GM19452 (cell line): ENCODE results near the gene TMEM109.

Experiments
- ATAC-seq: cut with Tn5 transposase; IDR thresholded peaks from one replicate; pipeline ENCODE4 v1.9.1; 2021; ENCODE audit not compliant: unreplicated experiment

TMEM109 gene

DNA sequence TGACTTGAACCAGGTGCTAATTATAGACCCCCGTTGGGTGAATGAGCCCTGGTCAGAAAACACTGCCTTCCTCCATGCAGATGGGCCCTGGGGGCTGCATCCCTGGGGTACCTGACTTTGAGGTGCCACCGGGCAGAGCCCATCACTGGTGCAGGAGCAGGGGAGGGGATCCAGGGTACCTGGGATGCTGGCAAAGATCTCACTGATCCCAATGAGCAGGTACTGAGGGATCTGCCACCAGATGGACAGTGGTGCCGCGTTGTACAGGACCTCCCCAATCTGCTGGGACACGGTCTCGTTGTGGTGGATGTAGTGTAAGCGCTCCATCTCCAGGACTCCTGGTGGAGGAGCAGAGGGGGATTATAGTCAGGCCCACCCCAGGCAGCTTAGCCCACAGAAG, 25.3 kb downstream of the TMEM109 start:
- no peak for ATAC-seq

DNA sequence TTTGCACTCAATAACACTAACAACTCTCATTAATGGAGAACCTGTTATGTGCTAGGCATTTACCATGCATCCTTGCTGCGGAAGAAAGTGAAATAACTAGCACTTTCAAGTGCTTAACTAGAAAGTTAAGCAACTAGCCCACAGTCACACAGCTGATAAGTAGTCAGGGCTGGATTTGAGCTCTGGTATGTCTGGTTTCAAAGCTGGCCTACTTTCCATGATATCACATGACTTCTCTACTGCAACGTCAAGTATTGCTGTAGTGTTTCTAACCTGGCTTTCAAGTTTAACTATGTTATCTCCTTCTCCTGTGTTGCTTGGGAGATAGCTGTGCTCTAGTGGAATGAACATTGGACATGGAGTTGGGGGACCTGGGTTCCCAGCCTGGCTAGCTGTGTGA, 25.9 kb downstream of the TMEM109 start:
- no peak for ATAC-seq

DNA sequence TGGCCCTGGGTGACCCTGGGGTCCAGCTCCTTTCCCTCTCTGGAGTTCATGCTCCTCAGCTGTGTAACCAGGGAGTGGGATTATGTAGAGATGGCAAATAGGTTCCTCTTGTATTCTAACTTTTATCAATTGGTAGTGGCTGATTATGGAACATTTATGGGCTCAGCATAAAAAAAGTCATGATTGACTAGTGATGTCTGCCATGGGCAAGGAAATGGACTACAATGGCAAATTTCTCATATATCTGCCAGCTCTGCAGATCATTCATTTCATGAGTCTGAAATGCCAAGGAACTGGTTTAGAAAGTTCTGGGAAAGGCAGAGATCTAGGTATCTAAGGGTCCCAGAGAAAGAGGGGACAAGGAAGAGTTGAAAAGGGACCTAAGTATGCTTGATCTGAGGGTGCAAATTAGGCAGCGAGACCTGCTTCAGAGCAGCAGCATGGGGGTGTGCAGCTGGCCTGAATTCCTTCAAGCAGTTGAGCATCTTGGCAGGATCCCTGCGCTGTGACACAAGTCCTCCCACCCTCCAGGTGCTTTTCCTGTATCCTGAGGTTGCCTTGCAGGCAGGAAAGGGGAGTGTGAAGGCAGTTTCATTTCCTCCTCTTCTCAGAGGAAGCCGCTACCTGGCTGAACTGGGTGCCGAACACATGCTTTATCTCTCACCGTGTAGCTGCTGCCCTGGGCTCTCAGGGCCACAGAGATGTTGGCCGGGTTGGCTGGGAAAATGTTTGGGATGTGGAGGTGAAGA, 27.6 kb downstream of the TMEM109 start:
- ATAC-seq = no peak

DNA sequence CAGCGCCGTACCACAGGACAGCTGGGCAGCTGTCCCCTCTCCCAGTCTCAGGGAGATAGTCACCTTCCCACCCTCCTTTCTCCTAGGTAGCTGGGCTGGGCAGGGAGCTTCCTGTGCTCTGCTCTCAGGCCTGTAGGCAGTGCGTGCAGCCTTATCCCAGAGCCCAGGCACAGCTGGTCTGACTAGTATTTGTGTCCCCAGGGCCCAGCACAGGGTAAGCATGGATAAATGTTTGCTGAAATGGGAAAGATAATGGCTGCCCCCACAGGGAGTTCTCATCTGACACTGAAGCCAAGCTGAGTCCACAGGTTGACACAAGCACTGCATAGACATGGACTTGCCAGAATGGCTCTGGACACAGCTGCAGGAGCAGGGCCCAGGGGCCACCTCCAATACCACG, 28.3 kb downstream of the TMEM109 start:
- ATAC-seq = no peak

DNA sequence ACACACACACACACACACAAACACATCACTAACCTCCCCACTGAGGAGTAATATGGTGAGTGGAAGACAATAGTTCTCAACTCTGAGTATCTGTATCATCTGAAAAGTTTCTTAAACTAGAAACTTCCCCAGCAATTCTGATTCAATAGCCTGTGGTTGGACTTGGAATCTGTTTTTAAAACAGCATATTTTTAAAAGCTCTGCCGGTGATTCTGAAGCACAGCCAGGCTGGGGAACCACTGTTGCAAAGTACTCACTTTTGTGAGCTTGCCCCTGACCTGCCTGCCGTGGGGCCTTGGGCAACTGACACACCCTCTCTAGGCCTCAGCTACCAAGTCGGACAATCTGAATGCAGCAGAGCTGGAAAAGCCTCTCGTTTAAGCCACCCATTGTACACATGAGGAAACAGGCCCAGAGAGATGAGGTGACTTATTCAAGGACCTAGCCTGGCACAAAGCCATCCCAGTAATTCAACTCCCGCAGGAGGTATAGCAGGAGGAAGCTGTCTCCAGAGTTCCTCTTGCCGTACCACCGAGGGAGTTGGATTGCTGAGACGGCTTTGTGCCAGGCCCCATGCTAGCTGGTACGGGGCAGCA, 29.1 kb downstream of the TMEM109 start:
- ATAC-seq = no peak

DNA sequence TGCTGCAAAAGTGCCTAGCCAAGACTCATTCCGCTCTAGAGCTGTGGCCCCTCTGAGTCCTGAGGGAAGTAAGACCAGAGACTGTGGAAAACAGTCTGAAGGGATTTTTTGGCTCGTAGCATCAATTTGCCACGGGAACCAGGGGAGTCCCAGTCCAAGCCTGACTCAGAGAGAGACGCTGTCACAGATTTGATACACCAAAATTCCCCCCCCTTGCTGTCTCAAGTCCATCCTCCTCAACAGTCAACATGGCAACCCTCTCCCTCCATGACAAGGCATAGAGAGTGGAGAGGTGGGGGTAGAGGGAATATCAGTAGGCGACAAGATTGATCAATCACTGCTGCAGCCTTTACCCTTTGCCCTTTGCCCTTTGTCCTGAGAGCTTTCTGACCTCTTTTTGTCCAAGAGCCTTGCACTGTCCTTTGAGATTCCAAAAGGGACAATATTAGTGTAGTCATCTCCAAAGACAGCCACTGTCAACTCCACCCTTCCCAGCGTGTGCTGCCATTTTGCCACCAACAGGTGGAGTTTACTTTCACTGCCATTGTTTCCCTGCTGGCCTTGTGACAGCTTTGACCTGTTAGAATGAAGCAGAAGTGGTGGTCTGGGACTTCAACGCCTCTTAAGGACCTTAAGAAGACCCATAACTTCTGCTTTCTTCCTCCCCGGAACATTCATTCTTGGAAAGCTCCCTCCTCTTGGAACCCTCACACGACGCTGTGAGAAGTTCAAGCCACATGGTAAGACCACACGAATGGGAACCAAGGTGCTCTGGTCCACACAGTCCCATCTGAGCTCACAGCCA, 30.7 kb downstream of the TMEM109 start:
- no peak for ATAC-seq

DNA sequence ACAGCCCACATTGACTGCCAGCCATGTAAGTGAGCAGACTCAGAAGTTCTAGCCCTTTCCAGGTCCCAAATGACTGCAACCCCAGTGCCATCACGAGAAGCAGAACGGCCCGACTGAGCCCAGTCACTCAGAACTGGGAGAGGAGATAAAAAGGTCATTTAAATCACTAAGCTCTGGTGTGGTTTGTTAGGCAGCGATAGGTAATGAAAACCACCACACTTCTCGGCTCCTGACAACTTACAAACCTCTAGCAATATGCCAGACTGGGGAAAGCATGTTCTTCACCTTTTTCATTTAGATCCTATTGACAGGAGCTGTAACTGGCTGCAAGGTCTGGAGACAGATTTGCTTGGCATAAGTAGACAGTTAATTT, 31.3 kb downstream of the TMEM109 start:
- ATAC-seq = no peak

DNA sequence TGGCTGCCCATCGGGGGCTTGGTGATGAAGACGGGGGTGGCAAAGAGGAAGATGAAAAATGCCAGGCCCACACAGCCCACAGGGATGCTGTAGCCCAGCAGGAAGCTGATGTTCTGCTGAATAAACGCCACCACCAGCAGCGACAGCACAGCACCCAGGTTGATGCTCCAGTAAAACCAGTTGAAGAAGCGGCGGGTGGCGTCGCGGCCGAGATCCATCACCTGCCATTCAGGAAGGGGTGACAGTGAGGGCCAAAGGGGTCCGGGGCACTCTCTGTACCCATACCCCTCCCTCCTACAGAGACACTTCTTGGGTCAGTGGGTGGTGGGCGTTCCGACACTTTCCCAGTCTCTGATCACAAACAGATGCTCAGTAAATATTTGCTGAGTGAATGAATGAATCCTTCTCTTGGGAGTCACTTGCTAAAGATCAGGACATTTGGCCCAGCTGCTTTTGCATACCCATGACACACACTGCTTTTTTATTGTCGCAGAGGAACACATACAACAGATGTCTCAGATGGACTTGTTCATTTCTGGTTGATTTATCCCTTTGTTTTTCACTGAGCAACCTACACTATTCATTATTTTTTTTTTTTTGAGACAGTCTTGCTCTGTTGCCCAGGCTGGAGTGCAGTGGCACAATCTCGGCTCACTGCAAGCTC, 32.8 kb downstream of the TMEM109 start:
- ATAC-seq = no peak

DNA sequence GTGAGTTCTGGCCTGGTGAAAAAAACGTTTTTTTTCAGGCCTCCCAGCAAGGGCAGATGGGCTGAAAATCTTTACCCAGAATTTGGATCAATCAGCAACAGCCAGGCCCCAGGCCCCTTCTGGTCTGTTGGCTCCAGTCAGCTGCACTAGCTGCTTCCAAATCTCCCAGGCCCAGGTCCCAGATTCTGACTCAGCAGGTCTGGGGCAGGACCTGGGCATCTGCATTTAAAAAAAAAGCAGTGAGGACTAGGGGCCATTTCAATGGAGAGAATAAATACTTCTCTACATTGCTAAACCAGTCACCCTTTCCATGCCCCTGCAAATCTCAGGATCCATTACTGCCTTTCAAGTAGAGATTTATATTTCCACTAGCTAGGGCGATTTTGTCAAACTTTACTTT, 33.7 kb downstream of the TMEM109 start:
- ATAC-seq = no peak

DNA sequence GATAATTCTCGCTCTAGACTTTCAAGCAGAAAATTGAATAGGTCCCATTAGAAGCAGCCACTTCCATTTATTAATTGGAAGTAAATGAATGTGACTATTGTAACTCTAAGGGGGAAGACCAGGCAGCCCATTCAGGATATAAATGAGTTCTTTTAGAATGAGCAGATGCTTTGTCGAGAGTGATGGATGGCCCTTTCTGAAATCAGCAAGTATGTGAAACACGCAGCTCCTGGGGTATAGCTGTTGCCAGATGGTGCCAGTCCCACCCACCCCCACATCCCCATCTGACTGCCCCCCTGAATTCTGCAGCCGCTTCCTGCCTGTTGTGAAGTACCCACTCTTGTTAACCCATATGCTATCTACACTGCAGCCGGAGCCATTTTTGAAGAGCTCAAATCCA, 34.3 kb downstream of the TMEM109 start:
- no peak for ATAC-seq

DNA sequence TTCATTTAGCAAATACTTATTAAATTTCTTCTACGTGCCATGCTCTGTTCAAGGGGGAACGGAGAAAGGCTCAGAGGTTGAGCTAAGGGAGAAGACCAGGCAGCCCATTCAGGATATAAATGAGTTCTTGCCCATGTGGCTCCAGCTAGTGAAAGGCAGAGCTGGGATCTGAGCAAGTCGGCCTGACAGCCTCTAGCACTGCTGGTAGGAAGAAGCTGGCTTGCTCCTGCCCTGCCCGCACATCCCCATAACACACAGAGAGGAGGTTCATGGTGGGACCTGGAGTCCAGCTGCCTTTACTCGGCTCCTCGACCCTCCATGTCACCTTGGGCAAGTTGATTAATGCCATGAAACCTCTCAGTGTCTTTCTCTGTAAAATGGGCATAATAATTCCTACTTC, 36.1 kb downstream of the TMEM109 start:
- ATAC-seq = no peak

DNA sequence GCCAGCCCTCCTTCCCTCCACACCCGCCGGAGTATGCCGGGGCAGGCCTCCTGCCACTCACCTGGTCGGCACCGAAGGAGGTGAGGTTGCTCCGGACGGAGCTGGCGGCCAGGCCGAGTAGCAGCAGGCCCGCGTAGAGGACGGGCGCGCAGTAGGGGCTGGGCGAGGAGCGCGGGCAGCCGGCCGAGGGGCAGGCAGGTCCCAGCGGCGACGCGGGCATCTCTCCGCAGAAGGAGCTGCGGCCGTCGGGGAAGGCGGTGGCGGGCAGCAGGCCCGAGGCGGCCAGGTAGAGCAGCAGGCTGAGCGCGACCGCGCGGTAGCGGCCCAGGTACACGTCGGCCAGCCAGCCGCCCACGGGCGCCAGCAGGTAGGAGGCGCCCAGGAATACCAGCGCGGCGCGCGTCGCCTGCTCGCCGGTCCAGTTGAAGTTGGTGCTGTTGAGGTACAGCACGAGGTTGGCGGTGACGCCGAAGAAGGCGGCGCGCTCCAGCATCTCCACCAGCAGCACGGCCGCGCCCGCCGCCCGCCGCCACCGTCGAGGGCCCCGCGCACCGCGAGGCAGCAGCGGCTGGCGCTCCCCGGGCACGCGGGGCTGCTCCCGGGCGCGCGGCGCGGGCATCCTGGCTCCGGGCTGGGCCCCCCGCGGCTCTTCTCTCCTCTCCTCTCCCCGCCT, 37.1 kb downstream of the TMEM109 start:
- no peak for ATAC-seq

DNA sequence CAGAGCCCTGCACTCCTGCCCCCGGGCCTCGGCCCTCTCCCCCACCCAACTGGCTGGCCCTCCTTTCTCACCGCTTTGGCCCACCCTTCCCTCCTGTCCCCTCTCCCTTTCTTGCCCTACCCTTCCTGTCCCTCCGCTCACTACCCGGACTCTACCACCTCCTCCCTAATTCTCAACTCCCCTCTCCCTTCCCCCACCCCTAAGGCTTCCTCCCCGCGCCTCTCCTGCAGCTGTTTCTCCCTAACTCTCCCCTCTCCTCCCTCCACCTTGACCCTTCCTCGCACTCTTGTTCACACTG, 37.6 kb downstream of the TMEM109 start:
- no peak for ATAC-seq

DNA sequence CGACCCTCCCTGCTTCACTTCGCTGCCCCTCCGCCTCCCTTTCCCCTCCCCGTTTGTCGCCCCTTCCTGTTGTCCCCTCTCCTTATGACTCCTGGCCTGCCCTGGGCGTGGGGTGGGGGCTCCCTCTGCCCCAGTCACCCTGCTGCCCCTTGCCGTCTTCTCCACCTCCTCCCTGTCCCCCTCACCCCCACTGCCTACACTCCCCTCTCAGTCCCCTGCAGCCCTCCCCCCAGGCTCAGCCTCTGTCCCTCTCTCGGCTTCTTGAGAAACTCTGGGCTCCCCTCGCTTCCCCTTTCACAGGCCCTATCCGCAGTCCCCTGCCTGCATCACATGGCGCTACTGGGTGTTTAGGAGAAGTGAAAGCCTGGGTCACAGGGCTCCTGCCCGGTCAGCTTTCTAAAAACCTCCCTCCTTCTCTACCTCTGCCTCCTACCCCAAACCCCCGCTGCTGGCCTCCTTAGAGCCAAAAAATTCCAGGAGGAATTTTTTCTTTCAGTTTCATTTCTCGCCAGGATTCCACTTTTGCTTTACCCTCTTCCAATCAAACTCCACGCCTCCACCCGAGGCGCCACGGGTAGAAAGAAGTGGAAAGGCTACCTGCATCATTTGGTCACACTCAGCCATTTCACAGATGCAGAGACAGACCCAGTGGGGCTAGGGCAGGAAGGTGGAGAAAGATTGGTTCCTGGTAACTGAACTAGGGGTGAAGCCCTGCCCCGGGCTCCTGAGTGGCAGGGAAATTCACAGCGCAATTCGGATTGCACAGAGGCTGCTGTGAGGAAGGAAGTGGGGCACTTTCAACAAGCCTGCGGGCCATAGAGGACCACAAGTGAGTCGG, 38.2 kb downstream of the TMEM109 start, which contains the start of gene SLC15A3:
SLC15A3 (minus strand) TSS at position 273 of the 838 bp plus-strand sequence. CDS start 625 bp downstream, outside the sequence.
- ATAC-seq = peak; percentile 73

DNA sequence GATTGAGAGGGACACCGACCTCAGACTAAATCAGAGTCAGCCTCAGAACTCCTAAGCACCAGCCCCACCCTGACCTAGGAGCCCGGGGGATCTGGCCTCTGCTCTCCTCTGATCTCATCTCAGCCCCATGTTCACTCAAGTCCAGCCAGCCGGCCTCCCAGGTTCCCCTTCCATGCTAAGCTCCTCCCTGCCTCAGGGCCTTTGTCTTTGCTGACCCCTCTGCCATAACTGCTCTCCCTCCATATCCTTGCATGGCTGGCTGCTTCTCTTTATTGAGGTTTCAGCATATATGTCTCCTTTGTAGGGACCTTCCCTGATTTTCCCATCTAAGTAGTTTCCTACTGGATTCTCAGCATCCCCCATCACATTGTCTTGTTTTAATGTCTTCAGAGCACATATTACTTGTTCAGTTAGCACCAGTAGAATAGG, 38.8 kb downstream of the TMEM109 start:
- no peak for ATAC-seq

DNA sequence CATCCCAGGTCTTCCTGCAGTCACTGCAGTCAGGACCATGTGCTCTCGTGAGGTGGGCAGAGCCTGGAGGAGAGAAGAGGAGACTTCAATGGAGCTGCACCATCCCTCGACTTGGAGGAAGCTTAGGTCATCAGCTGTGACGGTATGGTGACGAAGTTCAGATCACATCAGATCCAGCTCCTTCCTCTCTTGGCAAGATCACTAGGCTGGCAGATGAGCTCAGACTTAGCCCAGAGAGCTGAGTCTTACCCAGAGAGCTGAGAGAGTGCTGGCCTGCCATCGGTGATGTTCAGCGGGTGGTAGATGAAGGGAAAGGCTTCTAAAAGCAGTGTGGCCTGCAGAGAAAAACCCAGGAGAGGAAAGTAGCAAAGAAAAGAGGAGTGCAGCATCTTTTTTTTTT, 39.8 kb downstream of the TMEM109 start:
- ATAC-seq = no peak

DNA sequence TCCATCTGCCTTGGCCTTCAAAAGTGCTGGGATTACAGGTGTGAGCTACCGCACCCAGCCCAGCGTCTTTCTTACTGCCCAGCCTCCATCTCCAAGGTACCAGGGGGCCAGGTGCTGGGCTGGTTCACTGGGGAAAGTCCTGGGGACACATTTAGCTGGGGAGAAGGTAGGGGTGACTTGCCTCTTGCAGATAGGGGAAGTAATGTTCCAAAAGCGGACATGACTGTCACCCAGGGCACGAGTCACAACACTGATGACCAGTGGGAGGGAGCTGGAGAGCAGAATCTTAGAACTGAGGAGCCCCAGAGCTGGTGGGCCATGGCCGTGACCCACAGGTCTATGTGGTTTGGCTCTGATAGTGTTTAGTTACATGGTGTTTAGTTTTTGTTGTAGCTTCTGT, 40.5 kb downstream of the TMEM109 start:
- ATAC-seq = no peak

DNA sequence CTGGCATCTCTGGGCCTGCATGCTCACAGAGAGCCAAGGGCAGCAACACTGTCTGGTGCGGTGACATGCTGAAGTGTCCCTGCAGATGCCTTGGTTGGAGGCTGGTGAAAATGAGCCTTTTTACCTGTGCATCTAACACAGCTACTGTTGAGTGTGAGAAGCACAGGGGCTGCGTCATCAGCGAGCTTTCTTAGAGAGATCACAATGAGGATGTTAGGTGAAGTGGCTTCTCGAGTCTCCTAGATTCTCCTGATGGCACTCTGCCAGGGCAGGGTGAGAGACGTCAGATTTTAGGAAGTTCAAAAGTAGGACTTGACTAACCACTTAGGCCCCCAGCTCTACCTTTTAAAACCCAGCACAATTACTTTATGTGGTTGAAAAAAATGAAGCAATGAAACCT, 41.6 kb downstream of the TMEM109 start:
- ATAC-seq = no peak

DNA sequence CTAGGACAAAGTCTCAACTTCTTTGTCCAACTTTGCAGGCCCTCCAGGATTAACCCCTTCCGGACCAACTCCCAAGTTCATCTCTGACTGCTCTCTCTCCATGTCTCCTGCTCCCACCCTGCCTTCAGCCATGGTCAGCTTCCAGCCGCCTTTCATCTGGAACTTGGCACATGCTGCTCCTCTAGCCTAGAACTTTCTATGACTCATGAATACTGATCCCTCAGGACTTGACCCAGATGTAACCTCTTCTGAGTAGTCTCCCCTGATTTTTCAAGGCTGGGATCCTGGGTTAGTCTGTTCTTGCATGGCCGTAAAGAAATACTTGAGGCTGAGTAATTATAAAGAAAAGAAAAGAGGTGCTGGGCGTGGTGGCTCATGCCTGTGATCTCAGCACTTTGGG, 43.2 kb downstream of the TMEM109 start:
- no peak for ATAC-seq

DNA sequence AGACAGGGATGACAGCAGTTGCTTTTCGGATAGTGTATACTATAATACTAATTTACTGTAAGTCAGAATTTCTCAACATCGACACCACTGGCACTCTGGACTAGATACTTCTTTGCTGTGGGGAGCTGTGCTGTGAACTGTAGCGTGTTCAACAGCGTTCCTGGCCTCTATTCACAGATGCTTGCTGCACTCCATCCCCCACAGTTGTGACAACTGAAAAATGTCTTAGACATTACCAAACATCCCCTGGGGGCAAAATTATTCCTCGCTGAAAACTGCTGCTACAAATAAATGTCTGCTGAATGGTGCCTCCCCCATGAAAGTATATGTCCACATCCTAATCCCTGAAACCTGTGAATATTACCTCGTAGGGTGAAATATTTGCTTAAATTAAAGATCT, 45.5 kb downstream of the TMEM109 start:
- no peak for ATAC-seq
